CD4-positive, alpha-beta T cell treated with Interleukin-6 at 100 ng/mL for 8 hours (primary cell): Measurements from ENCODE around the gene PKD1.

Experiments used
- DNase-seq: peaks from one replicate; pipeline ENCODE4 v3.0.0-alpha.2; 2020; ENCODE audit warnings: mixed read lengths, low spot score

The PKD1 gene

DNA sequence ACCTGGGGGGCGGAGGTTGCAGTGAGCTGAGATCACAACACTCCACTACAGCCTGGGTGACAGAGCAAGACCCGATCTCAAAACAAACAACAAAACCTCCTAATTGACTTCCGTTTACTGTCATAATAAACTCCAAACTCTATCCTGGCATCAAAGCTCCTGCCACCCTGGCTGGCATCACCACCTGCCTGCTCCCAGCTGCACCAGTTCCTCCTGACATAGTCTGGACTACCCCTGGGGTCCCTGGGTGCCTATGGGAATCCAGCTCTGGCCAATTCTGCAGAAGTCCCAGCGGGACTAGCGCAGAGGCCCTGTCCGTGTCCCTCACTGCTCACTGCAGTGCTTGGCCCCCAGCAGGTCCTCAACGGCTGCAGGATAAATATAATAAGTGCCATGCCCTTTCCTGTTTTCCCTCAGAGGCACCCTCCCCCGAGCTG, 88.8 kb downstream of the PKD1 start:
- DNase-seq = no peak

DNA sequence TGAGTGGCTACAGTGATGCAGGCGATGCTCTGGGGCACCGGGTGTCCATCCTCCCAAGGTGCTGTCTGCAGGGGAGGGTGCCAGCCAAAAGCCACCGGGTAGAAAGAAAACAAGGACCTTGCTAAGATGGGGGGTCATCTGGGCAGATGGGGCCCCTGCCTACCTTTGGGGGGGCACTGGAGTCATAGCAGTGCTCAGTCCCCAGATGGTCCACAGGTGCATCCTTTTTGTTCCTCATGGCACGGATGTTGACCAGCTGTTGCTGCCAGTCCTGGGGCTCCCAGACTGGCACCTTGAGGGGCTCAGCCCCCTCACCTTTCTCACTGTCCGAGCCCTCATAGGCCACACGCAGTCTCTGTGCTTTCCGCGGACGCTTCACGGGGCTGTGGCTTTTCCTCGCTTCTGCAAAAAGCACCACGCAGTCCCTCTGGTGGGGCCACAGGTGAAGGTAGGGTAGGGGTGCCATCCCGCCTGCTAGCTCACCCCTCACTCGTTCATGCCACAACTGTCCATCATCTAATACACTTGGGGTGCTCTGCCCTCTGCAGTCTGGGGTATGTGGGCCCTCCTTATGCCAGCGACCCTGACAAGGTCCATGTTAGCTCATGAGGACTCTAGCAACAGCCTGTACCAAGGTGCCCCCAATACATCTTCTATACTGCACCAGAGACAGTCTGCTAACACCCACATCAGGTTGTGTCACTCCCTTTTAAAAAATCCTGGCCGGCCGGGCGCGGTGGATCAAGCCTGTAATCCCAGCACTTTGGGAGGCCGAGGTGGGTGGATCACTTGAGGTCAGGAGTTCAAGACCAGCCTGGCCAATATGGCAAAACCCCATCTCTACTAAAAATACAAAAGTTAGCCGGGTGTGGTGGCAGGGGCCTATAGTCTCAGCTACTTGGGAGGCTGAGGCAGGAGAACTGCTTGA, 89.5 kb downstream of the PKD1 start:
- DNase-seq = no peak

DNA sequence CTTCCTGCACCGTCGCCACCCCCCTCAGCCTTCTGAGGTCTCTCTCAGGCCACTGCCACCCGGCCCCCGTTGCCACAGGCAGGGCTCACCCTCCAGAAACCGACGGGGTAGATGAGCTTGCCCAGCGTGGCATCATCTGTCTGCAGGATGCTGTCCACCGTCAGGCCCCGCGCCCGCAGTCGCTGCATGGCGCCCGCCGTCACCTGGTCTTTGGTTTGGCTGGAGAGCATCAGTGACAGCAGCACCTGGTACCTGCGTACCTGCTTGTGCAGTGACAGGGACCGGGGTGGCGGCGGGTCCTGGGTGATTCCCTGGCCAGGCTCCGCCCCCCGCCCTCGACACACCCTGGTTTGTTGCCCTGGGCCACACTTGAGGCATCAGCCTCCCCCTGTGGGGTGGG, 91.2 kb downstream of the PKD1 start:
- DNase-seq = no peak

DNA sequence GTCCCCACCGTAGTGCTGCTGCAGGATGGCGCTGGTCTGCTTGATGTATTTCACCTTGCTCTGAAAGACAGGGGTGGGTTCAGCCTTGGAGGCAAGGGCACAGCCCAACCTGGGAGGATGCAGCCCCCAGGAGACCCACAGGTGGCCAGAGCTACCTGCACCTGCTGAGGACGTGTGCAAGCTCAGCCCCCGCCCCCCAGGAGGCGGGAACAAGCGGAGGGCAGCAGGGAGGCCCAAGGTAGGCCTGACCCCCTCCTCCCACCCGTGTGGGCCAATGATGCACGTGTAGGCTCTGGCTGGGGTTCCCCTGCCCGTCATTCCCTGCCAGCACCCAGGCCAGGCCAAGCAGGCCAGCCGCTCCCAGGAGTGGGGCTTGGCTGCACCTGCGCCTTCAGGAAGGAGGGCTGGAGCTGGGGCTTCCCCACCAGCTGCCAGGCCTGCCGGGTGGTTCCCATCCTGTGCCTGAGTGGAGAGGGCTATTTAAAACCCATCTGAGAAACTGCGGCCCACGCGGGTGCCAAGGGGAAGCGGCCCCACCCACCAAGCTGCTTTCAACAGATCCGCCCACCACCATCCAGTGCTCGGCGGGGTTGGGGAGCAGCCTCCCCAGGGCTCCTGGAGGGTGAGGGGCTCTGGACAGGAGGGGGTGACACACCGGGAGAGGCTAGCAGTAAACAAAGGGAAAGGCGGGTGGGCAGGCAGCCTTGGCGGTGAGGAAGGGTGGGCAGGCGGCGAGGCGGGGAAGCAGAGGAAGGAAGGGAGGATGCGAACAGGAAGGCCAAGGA, 91.8 kb downstream of the PKD1 start:
- no peak for DNase-seq

DNA sequence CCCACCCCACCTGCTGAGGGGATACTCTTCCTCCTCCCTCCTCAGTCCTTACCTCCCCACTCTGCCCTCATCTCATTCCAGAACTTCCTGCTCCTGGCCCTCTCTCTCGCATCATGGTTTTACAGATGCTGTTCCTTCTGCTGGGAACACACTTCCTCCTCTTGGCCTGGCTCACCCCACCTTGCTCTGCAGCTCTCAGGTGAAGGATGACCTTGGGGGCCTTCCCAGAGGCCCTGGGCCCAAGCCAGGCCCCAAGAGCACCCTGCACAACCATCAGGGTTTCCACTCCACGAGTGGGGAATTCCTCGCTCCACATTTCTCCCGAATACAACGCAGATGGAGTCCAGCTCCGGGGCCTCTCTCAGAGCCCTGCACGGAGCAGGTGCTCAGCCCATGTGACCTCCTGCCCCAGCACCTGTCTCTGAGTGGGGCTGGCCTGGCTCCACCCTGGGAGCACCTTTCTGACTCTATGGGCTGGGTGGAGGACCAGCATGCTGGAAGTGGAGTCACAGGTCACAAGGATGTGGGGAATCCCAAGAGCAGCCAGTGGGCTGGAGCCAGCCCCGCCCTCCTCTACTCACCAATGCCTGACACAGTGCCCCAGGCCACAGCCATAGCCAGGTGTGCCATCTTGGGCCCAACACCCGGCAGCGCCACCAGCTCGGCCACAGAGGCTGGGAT, 92.6 kb downstream of the PKD1 start:
- DNase-seq = no peak

DNA sequence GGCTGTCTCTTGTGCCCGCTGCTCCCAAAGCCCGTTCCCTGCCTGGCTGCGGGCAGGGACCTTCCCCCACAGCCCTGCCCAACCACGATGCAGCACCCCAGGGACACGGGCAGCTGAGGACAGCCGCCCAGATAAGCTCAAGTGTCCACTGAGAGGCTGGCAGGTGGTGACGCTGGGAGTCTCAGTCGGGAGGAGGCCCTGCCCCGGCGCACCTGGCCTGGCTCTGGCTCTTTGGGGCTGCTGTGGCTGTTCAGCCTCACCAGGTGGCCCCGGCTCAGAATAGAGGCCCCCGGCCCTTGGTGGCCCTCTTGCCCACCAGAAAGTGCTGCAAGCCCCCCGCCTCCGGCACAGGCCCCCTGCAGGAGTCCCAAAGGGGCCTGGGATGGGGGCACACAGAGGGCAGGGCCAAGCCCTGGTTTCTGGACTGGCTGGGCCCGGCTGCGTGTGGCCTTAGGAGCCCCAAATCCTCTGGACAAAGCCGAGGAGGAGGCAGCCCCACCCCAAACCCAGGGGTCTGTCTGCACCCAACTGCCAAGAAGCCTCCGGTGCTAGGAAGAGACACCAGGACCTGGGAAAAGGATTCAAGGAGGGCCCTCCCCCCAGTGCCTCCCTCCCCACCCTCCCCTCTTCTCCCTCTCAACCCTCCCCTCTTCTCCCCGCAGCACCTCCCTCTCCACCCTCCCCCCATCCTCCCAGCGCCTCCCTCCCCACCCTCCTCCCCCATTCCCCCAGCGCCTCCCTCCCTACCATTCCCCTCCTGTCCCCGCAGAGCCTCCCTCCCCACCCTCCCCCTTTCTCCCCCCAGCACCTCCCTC, 93.3 kb downstream of the PKD1 start:
- no peak for DNase-seq

DNA sequence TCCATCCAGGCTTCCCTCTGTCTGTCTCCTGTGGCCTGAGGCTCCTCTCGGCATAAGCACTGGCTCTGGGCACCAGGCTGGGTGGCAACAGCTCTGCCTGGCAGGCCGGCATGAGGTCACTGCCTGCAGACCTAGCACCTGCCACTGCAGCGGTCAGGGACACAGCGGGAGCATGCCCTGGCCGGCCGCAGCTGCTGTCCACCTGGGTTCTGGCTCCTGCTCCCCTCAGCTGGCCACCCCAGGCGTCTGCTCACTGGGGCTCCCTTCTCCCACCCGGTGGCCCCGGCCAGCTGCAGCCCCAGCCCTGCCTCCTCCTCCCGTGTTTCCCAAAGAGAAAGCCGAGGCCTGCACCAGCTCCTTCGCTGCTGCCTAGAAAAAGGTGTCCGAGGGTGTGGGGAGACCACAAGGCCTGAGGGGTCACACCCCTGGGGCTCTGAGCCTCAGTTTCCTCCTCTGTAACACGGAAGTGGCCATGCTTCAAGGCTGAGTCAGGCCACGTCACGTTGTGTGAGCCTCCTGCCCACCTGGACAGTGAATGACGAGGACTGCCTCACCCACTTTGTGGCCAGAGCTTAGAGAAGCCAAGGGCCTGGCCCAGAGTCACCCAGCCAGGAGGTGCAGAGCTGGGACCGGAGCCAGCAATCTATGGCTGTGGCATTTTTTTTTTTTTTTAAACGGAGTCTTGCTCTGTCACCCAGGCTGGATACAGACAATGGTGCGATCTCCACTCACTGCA, 94.7 kb downstream of the PKD1 start:
- no peak for DNase-seq

DNA sequence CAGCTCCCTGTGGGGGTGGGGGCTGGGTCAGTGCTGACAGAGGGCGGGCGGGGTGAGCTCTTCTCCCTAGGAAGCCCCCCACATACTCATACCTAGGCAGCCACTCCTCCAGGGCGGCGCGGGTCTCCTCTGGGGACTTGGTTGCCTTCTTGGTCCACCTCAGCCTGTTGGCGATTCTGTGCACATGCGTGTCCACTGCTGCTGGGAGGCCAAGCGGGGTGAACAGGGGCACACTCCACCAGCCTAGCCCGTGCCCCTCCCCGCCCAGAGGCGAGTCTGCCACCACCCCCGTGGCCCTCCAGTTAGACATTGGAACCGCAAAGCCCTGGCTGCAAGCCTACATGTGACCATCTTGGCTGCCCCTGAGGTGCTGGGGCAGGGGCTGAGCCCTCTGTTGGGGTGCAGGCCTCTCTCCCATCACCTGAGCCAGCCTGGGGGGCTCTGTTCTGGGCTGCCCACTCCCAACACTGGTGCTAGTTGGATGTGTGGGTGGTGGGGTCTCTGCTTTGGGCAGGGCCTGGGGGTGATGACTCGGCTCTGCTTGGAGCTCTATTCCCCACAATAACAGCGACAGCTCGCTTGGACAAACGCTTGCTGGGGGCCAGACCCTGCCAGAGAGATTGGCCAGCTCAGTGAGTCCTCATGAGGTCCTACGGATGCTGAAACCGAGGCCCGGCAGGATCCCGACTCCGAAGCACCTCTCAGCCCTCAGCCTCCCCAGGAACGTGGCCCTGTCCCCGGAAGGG, 95.5 kb downstream of the PKD1 start:
- DNase-seq = no peak

DNA sequence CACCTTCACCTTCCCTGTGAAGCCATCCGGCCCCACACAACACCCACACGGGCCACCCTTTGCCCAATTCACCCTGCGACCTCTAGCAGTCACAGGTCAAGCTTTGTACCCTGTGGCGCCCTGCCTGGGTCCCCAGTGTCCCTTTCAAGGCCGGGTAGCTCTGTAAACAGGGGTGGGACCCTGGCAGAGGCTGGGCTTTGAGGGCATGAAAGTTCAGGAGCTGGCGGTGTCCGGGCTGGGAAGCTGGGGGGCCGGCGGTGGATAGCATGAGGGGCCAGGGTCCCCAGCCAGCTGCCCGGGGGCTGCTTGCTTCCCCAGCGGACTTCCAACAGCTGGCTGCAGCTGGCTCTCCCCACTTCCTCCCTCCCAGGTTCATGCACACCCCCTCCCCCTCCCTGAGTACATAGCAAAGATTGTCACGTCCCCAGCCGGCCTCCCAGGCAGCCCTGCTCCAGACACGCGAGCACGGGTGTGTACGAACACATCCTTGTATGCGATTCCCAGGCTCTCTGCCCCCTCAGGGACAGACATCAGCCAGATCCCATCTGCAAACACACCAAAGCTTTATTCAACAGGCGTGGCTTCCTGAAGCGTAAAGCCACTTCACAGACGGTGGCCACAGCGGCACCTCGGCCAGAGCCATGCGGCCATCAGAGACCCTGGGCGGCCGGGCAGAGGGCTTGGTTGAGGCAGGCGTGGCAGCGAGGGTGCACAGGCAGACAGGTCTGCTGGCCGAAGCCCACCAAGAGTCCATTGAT, 96.2 kb downstream of the PKD1 start:
- DNase-seq = no peak
